Activated naive CD8-positive, alpha-beta T cell treated with anti-CD3 and anti-CD28 coated beads, Interleukin-2, amount 50 U/mL, for 24 hours (primary cell): ENCODE measurements around the gene OR13H1.
"Not testable (repeated sequence)": the region's sequence is repeated elsewhere in the genome, so short reads cannot be mapped to it uniquely, and the experiment has no call there.

Source experiments
- ATAC-seq: fragments of 150-1000 bp; cut with Tn5 transposase; one replicate; pipeline ENCODE4 v1.10.0; 2021
- DNase-seq: peaks from one replicate; pipeline ENCODE4 v3.0.0; 2021
- H3K27ac Mint-ChIP-seq: one replicate; pipeline ENCODE4 v1.8.0; 2021; ENCODE audit warnings: mild to moderate bottlenecking, mixed read lengths
- H3K27me3 Mint-ChIP-seq: one replicate; pipeline ENCODE4 v1.8.0; 2021; ENCODE audit warnings: mixed read lengths
- H3K36me3 Mint-ChIP-seq: one replicate; pipeline ENCODE4 v1.8.0; 2021; ENCODE audit warnings: low read depth, mixed read lengths
- H3K4me1 Mint-ChIP-seq: one replicate; pipeline ENCODE4 v1.8.0; 2021; ENCODE audit warnings: mixed read lengths
- H3K4me3 Mint-ChIP-seq: one replicate; pipeline ENCODE4 v1.8.0; 2021; ENCODE audit warnings: mild to moderate bottlenecking, moderate library complexity, mixed read lengths
- H3K9me3 Mint-ChIP-seq: one replicate; pipeline ENCODE4 v1.8.0; 2021; ENCODE audit warnings: mixed read lengths

The OR13H1 gene

GRCh38 chrX:131543774-131544173 lies at the start of gene OR13H1:
OR13H1 (plus strand) TSS chrX:131544074; CDS start chrX:131544074, 0 bp downstream.
- H3K27me3 Mint-ChIP-seq = peaks cover 1% of the 10 kb centered on the region
- no peak within 1 kb of the TSS for H3K27ac Mint-ChIP-seq
- no peaks in the 10 kb centered on the region for H3K9me3 Mint-ChIP-seq
- ATAC-seq (no peak), DNase-seq (no peak)
- no peaks in the 10 kb centered on the region for H3K36me3 Mint-ChIP-seq
- no peak within 1 kb of the TSS for H3K4me3 Mint-ChIP-seq
- no peaks in the 10 kb centered on the region for H3K4me1 Mint-ChIP-seq

- not testable (repeated sequence) for H3K36me3 Mint-ChIP-seq
Observed at GRCh38 chrX:131501556-131501955, 42.3 kb upstream of the OR13H1 start.

GRCh38 chrX:131513159-131513914 lies 30.5 kb upstream of the OR13H1 start:
- Mint-ChIP-seq H3K4me1 (no peaks in the 10 kb centered on the region), H3K27ac (no peak overlapping the region)

More at GRCh38 chrX:131501556-131501955, 42.3 kb upstream of the OR13H1 start:
- not testable (repeated sequence) for H3K4me3 Mint-ChIP-seq, H3K27ac Mint-ChIP-seq, H3K4me1 Mint-ChIP-seq, H3K27me3 Mint-ChIP-seq, H3K9me3 Mint-ChIP-seq, DNase-seq, ATAC-seq

GRCh38 chrX:131521824-131522223 lies 22.1 kb upstream of the OR13H1 start:
- no peak overlapping the region for H3K4me3 Mint-ChIP-seq
- H3K9me3 Mint-ChIP-seq = no peaks in the 10 kb centered on the region
- H3K27ac Mint-ChIP-seq = no peak overlapping the region
- no peak for ATAC-seq
- DNase-seq = no peak
- no peaks in the 10 kb centered on the region for H3K27me3 Mint-ChIP-seq
- H3K4me1 Mint-ChIP-seq = no peaks in the 10 kb centered on the region
- H3K36me3 Mint-ChIP-seq = no peaks in the 10 kb centered on the region

More at GRCh38 chrX:131513159-131513914, 30.5 kb upstream of the OR13H1 start:
- Mint-ChIP-seq H3K9me3 (no peaks in the 10 kb centered on the region), H3K27me3 (no peaks in the 10 kb centered on the region), H3K36me3 (no peaks in the 10 kb centered on the region), H3K4me3 (no peak overlapping the region)
- no peak for DNase-seq
- ATAC-seq = no peak

GRCh38 chrX:131544218-131544617 lies 344 bp downstream of the OR13H1 start:
- Mint-ChIP-seq H3K27ac (no peak overlapping the region), H3K36me3 (no peaks in the 10 kb centered on the region), H3K9me3 (no peaks in the 10 kb centered on the region), H3K4me1 (no peaks in the 10 kb centered on the region), H3K27me3 (peaks cover 1% of the 10 kb centered on the region), H3K4me3 (no peak overlapping the region)
- no peak for DNase-seq
- no peak for ATAC-seq

GRCh38 chrX:131549011-131549410 lies 5.1 kb downstream of the OR13H1 start:
- no peak for DNase-seq
- H3K9me3 Mint-ChIP-seq = no peaks in the 10 kb centered on the region
- H3K27me3 Mint-ChIP-seq = peaks cover 3% of the 10 kb centered on the region
- H3K4me3 Mint-ChIP-seq = no peak overlapping the region
- H3K4me1 Mint-ChIP-seq = no peaks in the 10 kb centered on the region
- H3K27ac Mint-ChIP-seq = no peak overlapping the region
- no peak for ATAC-seq
- no peaks in the 10 kb centered on the region for H3K36me3 Mint-ChIP-seq

- not testable (repeated sequence) for H3K36me3 Mint-ChIP-seq, H3K27ac Mint-ChIP-seq, ATAC-seq, H3K27me3 Mint-ChIP-seq, H3K9me3 Mint-ChIP-seq, H3K4me1 Mint-ChIP-seq, DNase-seq, H3K4me3 Mint-ChIP-seq
Observed at GRCh38 chrX:131552453-131552852, 8.6 kb downstream of the OR13H1 start.

- no peaks in the 10 kb centered on the region for H3K27me3 Mint-ChIP-seq
- no peak for ATAC-seq
Observed at GRCh38 chrX:131558562-131558961, 14.7 kb downstream of the OR13H1 start.

GRCh38 chrX:131564553-131565229 lies 20.8 kb downstream of the OR13H1 start:
- ATAC-seq (no peak), DNase-seq (no peak)
- Mint-ChIP-seq H3K36me3 (no peaks in the 10 kb centered on the region), H3K4me3 (no peak overlapping the region), H3K27ac (no peak overlapping the region), H3K4me1 (no peaks in the 10 kb centered on the region), H3K9me3 (no peaks in the 10 kb centered on the region), H3K27me3 (peaks cover 5% of the 10 kb centered on the region)

More at GRCh38 chrX:131558562-131558961, 14.7 kb downstream of the OR13H1 start:
- no peak overlapping the region for H3K4me3 Mint-ChIP-seq
- H3K4me1 Mint-ChIP-seq = no peaks in the 10 kb centered on the region
- H3K9me3 Mint-ChIP-seq = no peaks in the 10 kb centered on the region
- no peak overlapping the region for H3K27ac Mint-ChIP-seq
- DNase-seq = no peak
- H3K36me3 Mint-ChIP-seq = no peaks in the 10 kb centered on the region

GRCh38 chrX:131565909-131566308 lies 22.0 kb downstream of the OR13H1 start:
- H3K27ac Mint-ChIP-seq = no peak overlapping the region
- no peak overlapping the region for H3K4me3 Mint-ChIP-seq
- ATAC-seq (no peak), DNase-seq (no peak)
- H3K9me3 Mint-ChIP-seq = no peaks in the 10 kb centered on the region
- no peaks in the 10 kb centered on the region for H3K4me1 Mint-ChIP-seq
- no peaks in the 10 kb centered on the region for H3K36me3 Mint-ChIP-seq
- H3K27me3 Mint-ChIP-seq = peaks cover 5% of the 10 kb centered on the region

- peaks cover 3% of the 10 kb centered on the region for H3K27me3 Mint-ChIP-seq
- ATAC-seq = no peak
- H3K36me3 Mint-ChIP-seq = no peaks in the 10 kb centered on the region
- H3K4me3 Mint-ChIP-seq = no peak overlapping the region
- H3K27ac Mint-ChIP-seq = no peak overlapping the region
- no peak for DNase-seq
- H3K9me3 Mint-ChIP-seq = no peaks in the 10 kb centered on the region
- no peaks in the 10 kb centered on the region for H3K4me1 Mint-ChIP-seq
Observed at GRCh38 chrX:131571348-131571747, 27.5 kb downstream of the OR13H1 start.

GRCh38 chrX:131572372-131573014 lies 28.6 kb downstream of the OR13H1 start:
- no peak for DNase-seq
- H3K27ac Mint-ChIP-seq = no peak overlapping the region

GRCh38 chrX:131577413-131577812 lies 33.5 kb downstream of the OR13H1 start:
- H3K36me3 Mint-ChIP-seq = no peaks in the 10 kb centered on the region
- H3K27me3 Mint-ChIP-seq = peaks cover 2% of the 10 kb centered on the region
- no peak overlapping the region for H3K27ac Mint-ChIP-seq
- ATAC-seq (no peak), DNase-seq (no peak)
- H3K9me3 Mint-ChIP-seq = no peaks in the 10 kb centered on the region
- H3K4me3 Mint-ChIP-seq = no peak overlapping the region
- no peaks in the 10 kb centered on the region for H3K4me1 Mint-ChIP-seq

More at GRCh38 chrX:131572372-131573014, 28.6 kb downstream of the OR13H1 start:
- Mint-ChIP-seq H3K4me3 (no peak overlapping the region), H3K9me3 (no peaks in the 10 kb centered on the region), H3K36me3 (no peaks in the 10 kb centered on the region), H3K4me1 (no peaks in the 10 kb centered on the region), H3K27me3 (peaks cover 3% of the 10 kb centered on the region)
- no peak for ATAC-seq

GRCh38 chrX:131577999-131578734 lies 34.3 kb downstream of the OR13H1 start:
- no peak for ATAC-seq

More at GRCh38 chrX:131577999-131578734, 34.3 kb downstream of the OR13H1 start:
- Mint-ChIP-seq H3K4me1 (no peaks in the 10 kb centered on the region), H3K9me3 (no peaks in the 10 kb centered on the region), H3K27me3 (peaks cover 2% of the 10 kb centered on the region), H3K36me3 (no peaks in the 10 kb centered on the region), H3K27ac (no peak overlapping the region), H3K4me3 (no peak overlapping the region)
- DNase-seq = no peak
